HK-2 (cell line): ENCODE measurements around the gene SCARB1.

Experiments used
- DNase-seq: peaks from one replicate; pipeline ENCODE4 v3.0.0-alpha.2; 2018; ENCODE audit not compliant: unreplicated experiment

Gene SCARB1

GRCh38 chr12:124796303-124796960 is 67.2 kb downstream of the SCARB1 start:
- no peak for DNase-seq

GRCh38 chr12:124795081-124795948 is 68.3 kb downstream of the SCARB1 start:
- DNase-seq: no peak

GRCh38 chr12:124792961-124793441 is 70.7 kb downstream of the SCARB1 start:
- no peak for DNase-seq

GRCh38 chr12:124792156-124792555 is 71.5 kb downstream of the SCARB1 start:
- DNase-seq: no peak

GRCh38 chr12:124790650-124791400 is 72.8 kb downstream of the SCARB1 start:
- no peak for DNase-seq

GRCh38 chr12:124788936-124789555 is 74.6 kb downstream of the SCARB1 start:
- no peak for DNase-seq

- no peak for DNase-seq
Observed at GRCh38 chr12:124786061-124786964, 77.4 kb downstream of the SCARB1 start.

GRCh38 chr12:124784871-124785572 is 78.6 kb downstream of the SCARB1 start:
- DNase-seq: no peak

- DNase-seq: no peak
Observed at GRCh38 chr12:124783087-124783486, 80.6 kb downstream of the SCARB1 start.

- no peak for DNase-seq
Observed at GRCh38 chr12:124782132-124782531, 81.5 kb downstream of the SCARB1 start.

GRCh38 chr12:124780752-124781685 is 82.6 kb downstream of the SCARB1 start:
- no peak for DNase-seq

- no peak for DNase-seq
Observed at GRCh38 chr12:124780336-124780735, 83.3 kb downstream of the SCARB1 start.

GRCh38 chr12:124779161-124780141 is 84.2 kb downstream of the SCARB1 start:
- no peak for DNase-seq

GRCh38 chr12:124778411-124778810 is 85.3 kb downstream of the SCARB1 start:
- DNase-seq: no peak

- DNase-seq: no peak
Observed at GRCh38 chr12:124777399-124778372, 86.0 kb downstream of the SCARB1 start.

GRCh38 chr12:124776125-124776513 is 87.5 kb downstream of the SCARB1 start:
- DNase-seq: no peak
